K562 (cell line): ENCODE measurements around the gene FAM131C. TPM values are rescaled to one million over a fixed set of nuclear protein-coding genes. Genes with fewer than 3 reads are reported as not detected.
A peak's percentile ranks its signal among the peaks of the same experiment; 100 is the strongest.

Experiments
- CHD4 ChIP-seq: fragments of 200-600 bp; sonication (generic); IDR thresholded peaks from 3 replicates; pipeline ENCODE4 v1.6.1; 2012; ENCODE audit warnings: low read depth, mild to moderate bottlenecking, mixed read lengths, low read length, inconsistent platforms; ENCODE audit not compliant: insufficient read depth, insufficient replicate concordance, poor library complexity, severe bottlenecking
- DEAF1 ChIP-seq: fragments of 450-650 bp; formaldehyde crosslinking; IDR thresholded peaks from 2 replicates; pipeline ENCODE4 v1.4.0; 2020; ENCODE audit warnings: mild to moderate bottlenecking, moderate library complexity
- ESRRA ChIP-seq: fragments of 450-650 bp; IDR thresholded peaks from 2 replicates; pipeline ENCODE4 v1.6.1; 2014; ENCODE audit warnings: low read depth, mild to moderate bottlenecking, moderate library complexity, borderline replicate concordance
- ETS1 ChIP-seq: conservative IDR thresholded peaks from 2 replicates; pipeline ENCODE4 v1.6.1; 2011; ENCODE audit warnings: low read depth, mild to moderate bottlenecking, low read length; ENCODE audit not compliant: control insufficient read depth
- FOXA3 ChIP-seq, 2 experiments: fragments of 450-650 bp in 1 of 2; sonication (generic) in 1 of 2; formaldehyde crosslinking; IDR thresholded peaks in 1 of 2; conservative IDR thresholded peaks in 1 of 2; 2 replicates each; pipeline versions ENCODE4 v1.4.0 to v1.8.0; 2020 to 2022; ENCODE audit warnings: mild to moderate bottlenecking in 2 of 2, missing genetic modification reagents in 1 of 2
- KAT8 ChIP-seq: fragments of 450-650 bp; IDR thresholded peaks from 2 replicates; pipeline ENCODE4 v1.6.1; 2016; ENCODE audit warnings: low read depth, mild to moderate bottlenecking
- NFE2 ChIP-seq: IDR thresholded peaks from 2 replicates; pipeline ENCODE4 v1.6.1; 2014; ENCODE audit warnings: antibody characterized with exemption, low read depth
- NONO ChIP-seq, 2 experiments: fragments of 200-400 bp in 1 of 2; fragments of 450-650 bp in 1 of 2; formaldehyde crosslinking in 1 of 2; IDR thresholded peaks; 2 replicates each; pipeline ENCODE4 v1.6.1; 2017; ENCODE audit warnings: low read depth in 2 of 2, mild to moderate bottlenecking in 2 of 2, moderate library complexity in 2 of 2, low read length in 1 of 2
- POLR2H ChIP-seq: IDR thresholded peaks from 2 replicates; pipeline ENCODE4 v1.6.1; 2016; ENCODE audit warnings: missing genetic modification characterization, low read depth, mild to moderate bottlenecking, control low read depth, missing compliant biosample characterization, moderate library complexity
- TAF15 ChIP-seq: fragments of 200-400 bp; formaldehyde crosslinking; IDR thresholded peaks from 2 replicates; pipeline ENCODE4 v1.6.1; 2017; ENCODE audit warnings: mild to moderate bottlenecking, low read depth, low read length, moderate library complexity
- TAF7 ChIP-seq: fragments of 450-650 bp; IDR thresholded peaks from 2 replicates; pipeline ENCODE4 v1.6.1; 2016; ENCODE audit warnings: missing genetic modification characterization, missing compliant biosample characterization
- ZNF3 ChIP-seq: fragments of 250-450 bp; sonication (Bioruptor Pico); IDR thresholded peaks from 2 replicates; pipeline ENCODE4 v1.5.0; 2021; ENCODE audit warnings: mild to moderate bottlenecking, moderate library complexity
- ZNF707 ChIP-seq: fragments of 250-450 bp; sonication (Bioruptor Pico); conservative IDR thresholded peaks from 2 replicates; pipeline ENCODE4 v1.8.0; 2022; ENCODE audit warnings: inconsistent platforms, mild to moderate bottlenecking, moderate library complexity
- polyA plus RNA-seq, 8 experiments: library from polyadenylated mRNA; depleted of rRNA in 4 of 8; stranded (reverse) in 5 of 8; unstranded in 3 of 8; fragments of >200 nt; fragmentation: Nextera tagmentation in 2 of 8; fragmentation: Illumina TruSeq in 1 of 8; extraction: Ambion mirVana in 2 of 8; extraction: Trizol in 1 of 8; gene quantifications; 2 replicates each; pipeline versions ENCODE4 v1.2.1 to v1.2.3, GENCODE V29; 2011 to 2014; ENCODE audit warnings: inconsistent platforms in 1 of 8, missing spikeins in 1 of 8
- total RNA-seq, 7 experiments: library from RNA; depleted of rRNA in 6 of 7; stranded (reverse); fragments of >200 nt in 6 of 7; fragmentation: Illumina TruSeq in 2 of 7; extraction: Trizol in 2 of 7; gene quantifications; 2 replicates each; pipeline versions ENCODE4 v1.2.1 to v1.2.3, GENCODE V29; 2011 to 2021; ENCODE audit warnings: low replicate concordance in 1 of 7
- TF ChIP-seq, protein P1 (sequence below), 2 experiments: fragments of 450-650 bp; IDR thresholded peaks; 2 replicates each; pipeline ENCODE4 v1.6.1; 2016; ENCODE audit warnings: mild to moderate bottlenecking in 2 of 2, borderline replicate concordance in 1 of 2, low read depth in 1 of 2, moderate library complexity in 1 of 2
- TF ChIP-seq, protein P2 (sequence below): sonication (generic); formaldehyde crosslinking; IDR thresholded peaks from 2 replicates; pipeline ENCODE4 v1.9.0; 2022; ENCODE audit warnings: mild to moderate bottlenecking, missing genetic modification reagents

The FAM131C gene
- total and polyA plus RNA-seq, 9 of the 15 experiments (the other 6 are each of a cell fraction or from before 2014, with no cell fraction given) = 0.10 to 0.29 (median 0.16) TPM; not detected in 6

- TF ChIP-seq TAF7 (tag) (no peak), KAT8 (no peak), FOXA3 (CRISPR knock-in tag; conservative IDR thresholded peaks at IDR 0.05 in 1 of 2, IDR thresholded peaks at IDR 0.05 in 1 of 2) (no peak), CHD4 (no peak), DEAF1 (CRISPR knock-in tag) (peak; percentile 93), ZNF3 (no peak), NONO (IDR thresholded peaks at IDR 0.05; ENCODE audit: low read depth in 2 of 2, low read length in 1 of 2) (no peak), ETS1 (no peak), POLR2H (tag) (no peak), NFE2 (no peak), ZNF707 (no peak), ESRRA (no peak), TAF15 (no peak)
- TF ChIP-seq, protein P1, sequence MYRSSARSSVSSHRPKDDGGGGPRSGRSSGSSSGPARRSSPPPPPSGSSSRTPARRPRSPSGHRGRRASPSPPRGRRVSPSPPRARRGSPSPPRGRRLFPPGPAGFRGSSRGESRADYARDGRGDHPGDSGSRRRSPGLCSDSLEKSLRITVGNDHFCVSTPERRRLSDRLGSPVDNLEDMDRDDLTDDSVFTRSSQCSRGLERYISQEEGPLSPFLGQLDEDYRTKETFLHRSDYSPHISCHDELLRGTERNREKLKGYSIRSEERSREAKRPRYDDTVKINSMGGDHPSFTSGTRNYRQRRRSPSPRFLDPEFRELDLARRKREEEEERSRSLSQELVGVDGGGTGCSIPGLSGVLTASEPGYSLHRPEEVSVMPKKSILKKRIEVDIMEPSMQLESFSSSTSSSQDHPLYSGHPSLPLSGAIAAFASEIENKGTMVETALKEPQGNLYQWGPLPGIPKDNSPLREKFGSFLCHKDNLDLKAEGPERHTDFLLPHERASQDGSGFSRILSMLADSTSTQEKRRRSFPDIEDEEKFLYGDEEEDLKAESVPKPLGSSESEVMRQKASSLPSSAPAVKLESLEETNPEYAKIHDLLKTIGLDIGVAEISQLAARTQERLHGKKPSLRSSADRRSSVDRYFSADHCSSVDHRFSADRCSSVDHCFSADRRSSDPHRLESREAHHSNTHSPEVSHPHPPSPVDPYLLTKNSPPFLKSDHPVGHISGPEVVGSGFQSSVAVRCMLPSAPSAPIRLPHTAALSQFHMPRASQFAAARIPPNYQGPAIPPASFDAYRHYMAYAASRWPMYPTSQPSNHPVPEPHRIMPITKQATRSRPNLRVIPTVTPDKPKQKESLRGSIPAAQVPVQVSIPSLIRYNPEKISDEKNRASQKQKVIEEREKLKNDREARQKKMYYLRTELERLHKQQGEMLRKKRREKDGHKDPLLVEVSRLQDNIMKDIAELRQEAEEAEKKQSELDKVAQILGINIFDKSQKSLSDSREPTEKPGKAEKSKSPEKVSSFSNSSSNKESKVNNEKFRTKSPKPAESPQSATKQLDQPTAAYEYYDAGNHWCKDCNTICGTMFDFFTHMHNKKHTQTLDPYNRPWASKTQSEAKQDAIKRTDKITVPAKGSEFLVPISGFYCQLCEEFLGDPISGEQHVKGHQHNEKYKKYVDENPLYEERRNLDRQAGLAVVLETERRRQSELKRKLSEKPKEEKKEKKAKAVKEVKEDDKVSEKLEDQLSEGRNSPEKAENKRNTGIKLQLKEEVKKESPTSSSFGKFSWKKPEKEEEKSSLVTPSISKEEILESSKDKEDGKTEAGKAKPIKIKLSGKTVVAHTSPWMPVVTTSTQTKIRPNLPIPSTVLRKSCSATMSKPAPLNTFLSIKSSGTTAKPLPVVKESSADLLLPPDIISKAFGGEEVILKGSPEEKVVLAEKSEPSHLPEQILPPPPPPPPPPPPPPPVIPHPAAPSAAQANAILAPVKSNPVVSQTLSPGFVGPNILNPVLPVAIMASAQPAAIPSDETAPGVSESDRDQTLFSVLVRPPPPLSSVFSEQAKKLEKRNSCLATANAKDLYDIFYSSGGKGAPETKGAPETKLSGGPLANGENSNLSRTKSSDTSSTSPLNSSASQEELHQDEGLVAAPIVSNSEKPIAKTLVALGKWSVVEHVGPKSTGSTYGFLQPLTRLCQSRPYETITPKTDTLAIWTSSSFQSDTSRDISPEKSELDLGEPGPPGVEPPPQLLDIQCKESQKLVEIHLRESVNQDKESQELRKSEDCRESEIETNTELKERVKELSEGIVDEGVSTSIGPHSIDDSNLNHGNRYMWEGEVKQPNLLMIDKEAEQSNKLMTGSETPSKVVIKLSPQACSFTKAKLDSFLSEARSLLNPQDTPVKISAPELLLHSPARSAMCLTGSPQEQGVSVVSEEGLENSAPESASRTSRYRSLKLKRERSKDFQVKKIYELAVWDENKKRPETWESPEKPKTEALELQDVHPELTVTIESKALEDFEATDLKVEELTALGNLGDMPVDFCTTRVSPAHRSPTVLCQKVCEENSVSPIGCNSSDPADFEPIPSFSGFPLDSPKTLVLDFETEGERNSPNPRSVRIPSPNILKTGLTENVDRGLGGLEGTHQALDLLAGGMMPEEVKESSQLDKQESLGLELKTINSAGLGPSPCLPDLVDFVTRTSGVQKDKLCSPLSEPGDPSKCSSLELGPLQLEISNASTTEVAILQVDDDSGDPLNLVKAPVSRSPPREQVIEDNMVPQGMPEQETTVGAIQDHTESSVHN (IDR thresholded peaks at IDR 0.05; ENCODE audit: borderline replicate concordance in 1 of 2, low read depth in 1 of 2) = no peak
- TF ChIP-seq, protein P2, sequence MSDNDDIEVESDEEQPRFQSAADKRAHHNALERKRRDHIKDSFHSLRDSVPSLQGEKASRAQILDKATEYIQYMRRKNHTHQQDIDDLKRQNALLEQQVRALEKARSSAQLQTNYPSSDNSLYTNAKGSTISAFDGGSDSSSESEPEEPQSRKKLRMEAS (CRISPR knock-in tag) = peak; percentile 17; the same call in 1 of the 2 replicates
Observed at GRCh38 chr1:16078925-16079656, 5.6 kb upstream of the FAM131C start (continued).
